Aorta (tissue), 5 donors: ENCODE results near the gene CLIC1. TPM values are rescaled to one million over a fixed set of nuclear protein-coding genes. Genes with fewer than 3 reads are reported as not detected.
A peak's percentile ranks its signal among the peaks of the same experiment; 100 is the strongest.

ENCODE experiments used
- ATAC-seq: fragments of 200-7000 bp; cut with Tn5 transposase; one replicate; pipeline ENCODE4 v1.9.1; 2022; ENCODE audit warnings: moderate library complexity; ENCODE audit not compliant: low FRiP score
- DNase-seq, 2 donors: peaks; one replicate each; pipeline ENCODE4 v3.0.0-alpha.2; 2020
- H3K27ac ChIP-seq, 2 donors: one replicate each; pipeline ENCODE4 v1.5.1; 2013; ENCODE audit warnings: low read length in 2 of 2, mild to moderate bottlenecking in 2 of 2, moderate library complexity in 2 of 2, control low read depth in 1 of 2, inconsistent platforms in 1 of 2, low read depth in 1 of 2
- H3K27me3 ChIP-seq, 2 donors: one replicate each; pipeline ENCODE4 v1.6.1; 2013; ENCODE audit warnings: control low read depth in 1 of 2, low read length in 1 of 2, mild to moderate bottlenecking in 1 of 2, moderate library complexity in 1 of 2; ENCODE audit not compliant: insufficient read depth in 2 of 2, control insufficient read depth in 1 of 2
- H3K36me3 ChIP-seq, 2 donors: one replicate each; pipeline ENCODE4 v1.6.1; 2013; ENCODE audit warnings: control low read depth in 1 of 2, low read length in 1 of 2, mild to moderate bottlenecking in 1 of 2; ENCODE audit not compliant: insufficient read depth in 2 of 2, control insufficient read depth in 1 of 2
- H3K4me1 ChIP-seq, 2 donors: one replicate each; pipeline ENCODE4 v1.6.1; 2013; ENCODE audit warnings: low read length in 2 of 2, control low read depth in 1 of 2, mild to moderate bottlenecking in 1 of 2, moderate library complexity in 1 of 2; ENCODE audit not compliant: insufficient read depth in 2 of 2, control insufficient read depth in 1 of 2
- H3K4me3 ChIP-seq, 2 donors: one replicate each; pipeline ENCODE4 v1.5.1; 2013; ENCODE audit warnings: low read length in 2 of 2, control low read depth in 1 of 2, mild to moderate bottlenecking in 1 of 2
- H3K9me3 ChIP-seq: one replicate; pipeline ENCODE4 v1.6.1; 2013; ENCODE audit warnings: mild to moderate bottlenecking, low read length; ENCODE audit not compliant: control insufficient read depth
- WGBS, 2 donors: extraction: QIAGEN DNeasy Blood & Tissue Kit; methylation state at CpG; one replicate each; pipeline ENCODE4 v1.1.7; 2013; 5-methylcytosine and 5-hydroxymethylcytosine counted together
- intact Hi-C, 2 donors: fragments of 100-400 bp; cut with DNase I; formaldehyde crosslinking; loops; one replicate each; pipeline versions ENCODE4 v1.14.2 to v1.15.0; 2022
- polyA plus RNA-seq, 2 donors: library from polyadenylated mRNA; stranded (reverse); fragments of 200-250 nt; gene quantifications; one replicate each; pipeline ENCODE4 v1.2.3, GENCODE V29; 2013
- total RNA-seq, 2 donors: library from RNA; stranded (reverse); fragmentation: NEBNext Ultra II Directional; extraction: Animal tissue kit (Norgen Biotek cat#: 25700); gene quantifications; one replicate each; pipeline ENCODE4 v1.2.1, GENCODE V29; 2021
- donor health status: healthy with polysubstance abuse.
- donor health status: Bipolar disorder and iron deficiency.
- donor health status: DM: no; HTN: no; CAD: no.
- donor health status: DM: no; HTN: no; CAD: no.
- donor health status: DM: yes; HTN: yes; CAD: no.

CLIC1 gene
- total and polyA plus RNA-seq, 4 donors: 303 to 368 (median 327) TPM

- H3K27ac ChIP-seq: peak within 1 kb of the TSS; percentile 88 to 94
- H3K27me3 ChIP-seq: no peaks in the 10 kb centered on the region
- H3K36me3 ChIP-seq: peaks cover 2% of the 10 kb centered on the region in 2 donors
- WGBS, 2 donors: 3 to 4% methylated on average over 36 of the region's 36 CpGs
- H3K4me3 ChIP-seq: peak within 1 kb of the TSS; percentile 83 to 92
- intact Hi-C loops: loop anchor here in 1 of 2 donors (1.0 to 5.0 kb wide), 3 partner anchors 48 to 223 kb away; partner anchors contain the start of genes HSPA1B and LY6G5C
- no peaks in the 10 kb centered on the region for H3K4me1 ChIP-seq
- no peaks in the 10 kb centered on the region for H3K9me3 ChIP-seq
- DNase-seq (peak; percentile 63 to 79), ATAC-seq (peak; percentile 47)
Measured at GRCh38 chr6:31728767-31729514, 7.4 kb downstream of the CLIC1 start, which contains the start of gene DDAH2. TSS of gene DDAH2 (minus strand) at chr6:31729299. CDS start at chr6:31729161, 138 bp downstream.

GRCh38 chr6:31727717-31728671 lies 8.3 kb downstream of the CLIC1 start:
- DNase-seq (peak; percentile 59 to 80), ATAC-seq (no peak)
- Histone ChIP-seq H3K4me3 (peak overlapping the region; percentile 83 to 92), H3K27ac (peak overlapping the region in 1 of 2 donors; percentile 94), H3K4me1 (no peaks in the 10 kb centered on the region), H3K9me3 (no peaks in the 10 kb centered on the region), H3K36me3 (peaks cover 0 to 2% of the 10 kb centered on the region in 2 donors), H3K27me3 (no peaks in the 10 kb centered on the region)
- intact Hi-C loops: loop anchor here in 1 of 2 donors (2.0 to 5.0 kb wide), 2 partner anchors 47 to 224 kb away; partner anchors contain the start of gene LY6G5C
- 48 to 51% methylated on average over 40 to 41 of the region's 41 CpGs for WGBS, 2 donors

GRCh38 chr6:31727034-31727716 lies 9.2 kb downstream of the CLIC1 start:
- Histone ChIP-seq H3K27me3 (no peaks in the 10 kb centered on the region), H3K4me3 (no peak overlapping the region), H3K9me3 (no peaks in the 10 kb centered on the region), H3K36me3 (peaks cover 0 to 2% of the 10 kb centered on the region in 2 donors), H3K4me1 (no peaks in the 10 kb centered on the region), H3K27ac (no peak overlapping the region)
- 73 to 77% methylated on average over 7 of the region's 7 CpGs for WGBS, 2 donors
- ATAC-seq: no peak
- intact Hi-C loops: loop anchor here in 1 of 2 donors (5.0 kb wide), 1 partner anchor 225 kb away; no protein-coding TSS in a partner anchor
- peak in 1 of 2 donors; percentile 75 for DNase-seq

- no peak overlapping the region for H3K27ac ChIP-seq
- DNase-seq (no peak), ATAC-seq (no peak)
- H3K36me3 ChIP-seq: peaks cover 0 to 2% of the 10 kb centered on the region in 2 donors
- 91% methylated on average over 12 of the region's 12 CpGs for WGBS, 2 donors
- no peak overlapping the region for H3K4me3 ChIP-seq
- no peaks in the 10 kb centered on the region for H3K27me3 ChIP-seq
- H3K9me3 ChIP-seq: no peaks in the 10 kb centered on the region
- H3K4me1 ChIP-seq: no peaks in the 10 kb centered on the region
- intact Hi-C loops: loop anchor here in 1 of 2 donors (5.0 kb wide), 1 partner anchor 227 kb away; no protein-coding TSS in a partner anchor
Measured at GRCh38 chr6:31725502-31726350, 10.6 kb downstream of the CLIC1 start.

GRCh38 chr6:31723980-31724691 lies 12.2 kb downstream of the CLIC1 start:
- WGBS, 2 donors: 88 to 89% methylated on average over 25 of the region's 25 CpGs
- no peaks in the 10 kb centered on the region for H3K4me1 ChIP-seq
- H3K36me3 ChIP-seq: peaks cover 0 to 2% of the 10 kb centered on the region in 2 donors
- H3K27me3 ChIP-seq: no peaks in the 10 kb centered on the region
- no peak overlapping the region for H3K27ac ChIP-seq
- H3K9me3 ChIP-seq: no peaks in the 10 kb centered on the region
- DNase-seq (no peak), ATAC-seq (no peak)
- no peak overlapping the region for H3K4me3 ChIP-seq
- intact Hi-C loops: no loop called here

- H3K9me3 ChIP-seq: no peaks in the 10 kb centered on the region
- H3K27ac ChIP-seq: no peak within 1 kb of the TSS
- DNase-seq: no peak
- H3K4me1 ChIP-seq: no peaks in the 10 kb centered on the region
- intact Hi-C loops: no loop called here
- 71% methylated on average over 46 of the region's 46 CpGs for WGBS, 2 donors
- ATAC-seq: no peak
- H3K4me3 ChIP-seq: no peak within 1 kb of the TSS
- H3K27me3 ChIP-seq: no peaks in the 10 kb centered on the region
- peaks cover 0 to 2% of the 10 kb centered on the region in 2 donors for H3K36me3 ChIP-seq
Measured at GRCh38 chr6:31723245-31723979, 12.9 kb downstream of the CLIC1 start, which contains the start of gene MPIG6B. TSS of gene MPIG6B (plus strand) at chr6:31723373. CDS start at chr6:31723384, 11 bp downstream.

- no peaks in the 10 kb centered on the region for H3K4me1 ChIP-seq
- 92 to 97% methylated on average over 3 of the region's 3 CpGs for WGBS, 2 donors
- no peak for ATAC-seq
- intact Hi-C loops: no loop called here
- H3K27me3 ChIP-seq: no peaks in the 10 kb centered on the region
- H3K4me3 ChIP-seq: no peak overlapping the region
- no peak overlapping the region for H3K27ac ChIP-seq
- peaks cover 0 to 1% of the 10 kb centered on the region in 2 donors for H3K36me3 ChIP-seq
- DNase-seq: no peak
- H3K9me3 ChIP-seq: no peaks in the 10 kb centered on the region
Measured at GRCh38 chr6:31722173-31722572, 14.2 kb downstream of the CLIC1 start.
